Measurements from ENCODE around the gene TMEM270. TPM values are rescaled to one million over a fixed set of nuclear protein-coding genes. Genes with fewer than 3 reads are reported as not detected.

Gene TMEM270, protein sequence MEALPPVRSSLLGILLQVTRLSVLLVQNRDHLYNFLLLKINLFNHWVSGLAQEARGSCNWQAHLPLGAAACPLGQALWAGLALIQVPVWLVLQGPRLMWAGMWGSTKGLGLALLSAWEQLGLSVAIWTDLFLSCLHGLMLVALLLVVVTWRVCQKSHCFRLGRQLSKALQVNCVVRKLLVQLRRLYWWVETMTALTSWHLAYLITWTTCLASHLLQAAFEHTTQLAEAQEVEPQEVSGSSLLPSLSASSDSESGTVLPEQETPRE
- under 1 TPM in 1 of 2 donors, not detected in 1; 0.33 TPM for total RNA-seq

GRCh38 chr7:73860859-73861258 is at the start of gene TMEM270:
TMEM270 (plus strand) TSS chr7:73861159; CDS start chr7:73861195, 36 bp downstream.

DNA sequence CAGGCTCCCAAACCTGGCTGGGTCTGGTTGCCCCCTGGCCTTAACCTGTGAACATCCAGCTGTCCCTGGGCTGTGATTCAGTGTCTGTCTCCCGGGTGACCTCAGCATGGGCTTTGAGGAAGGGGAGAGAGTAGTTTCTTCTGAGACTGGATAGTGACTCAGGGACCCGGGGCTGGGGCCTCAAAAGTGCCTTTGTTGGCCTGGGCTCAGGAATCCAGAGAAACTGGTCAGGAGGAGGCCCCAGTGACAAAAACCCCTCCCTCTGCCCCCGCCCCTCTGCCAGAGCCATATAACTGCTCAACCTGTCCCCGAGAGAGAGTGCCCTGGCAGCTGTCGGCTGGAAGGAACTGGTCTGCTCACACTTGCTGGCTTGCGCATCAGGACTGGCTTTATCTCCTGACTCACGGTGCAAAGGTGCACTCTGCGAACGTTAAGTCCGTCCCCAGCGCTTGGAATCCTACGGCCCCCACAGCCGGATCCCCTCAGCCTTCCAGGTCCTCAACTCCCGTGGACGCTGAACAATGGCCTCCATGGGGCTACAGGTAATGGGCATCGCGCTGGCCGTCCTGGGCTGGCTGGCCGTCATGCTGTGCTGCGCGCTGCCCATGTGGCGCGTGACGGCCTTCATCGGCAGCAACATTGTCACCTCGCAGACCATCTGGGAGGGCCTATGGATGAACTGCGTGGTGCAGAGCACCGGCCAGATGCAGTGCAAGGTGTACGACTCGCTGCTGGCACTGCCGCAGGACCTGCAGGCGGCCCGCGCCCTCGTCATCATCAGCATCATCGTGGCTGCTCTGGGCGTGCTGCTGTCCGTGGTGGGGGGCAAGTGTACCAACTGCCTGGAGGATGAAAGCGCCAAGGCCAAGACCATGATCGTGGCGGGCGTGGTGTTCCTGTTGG is 30.0 kb upstream of the TMEM270 start, which contains the start of gene CLDN4:
Gene CLDN4 (plus strand): TSS at position 316 of the 903 bp plus-strand sequence. CDS start 206 bp downstream, at position 522.

DNA sequence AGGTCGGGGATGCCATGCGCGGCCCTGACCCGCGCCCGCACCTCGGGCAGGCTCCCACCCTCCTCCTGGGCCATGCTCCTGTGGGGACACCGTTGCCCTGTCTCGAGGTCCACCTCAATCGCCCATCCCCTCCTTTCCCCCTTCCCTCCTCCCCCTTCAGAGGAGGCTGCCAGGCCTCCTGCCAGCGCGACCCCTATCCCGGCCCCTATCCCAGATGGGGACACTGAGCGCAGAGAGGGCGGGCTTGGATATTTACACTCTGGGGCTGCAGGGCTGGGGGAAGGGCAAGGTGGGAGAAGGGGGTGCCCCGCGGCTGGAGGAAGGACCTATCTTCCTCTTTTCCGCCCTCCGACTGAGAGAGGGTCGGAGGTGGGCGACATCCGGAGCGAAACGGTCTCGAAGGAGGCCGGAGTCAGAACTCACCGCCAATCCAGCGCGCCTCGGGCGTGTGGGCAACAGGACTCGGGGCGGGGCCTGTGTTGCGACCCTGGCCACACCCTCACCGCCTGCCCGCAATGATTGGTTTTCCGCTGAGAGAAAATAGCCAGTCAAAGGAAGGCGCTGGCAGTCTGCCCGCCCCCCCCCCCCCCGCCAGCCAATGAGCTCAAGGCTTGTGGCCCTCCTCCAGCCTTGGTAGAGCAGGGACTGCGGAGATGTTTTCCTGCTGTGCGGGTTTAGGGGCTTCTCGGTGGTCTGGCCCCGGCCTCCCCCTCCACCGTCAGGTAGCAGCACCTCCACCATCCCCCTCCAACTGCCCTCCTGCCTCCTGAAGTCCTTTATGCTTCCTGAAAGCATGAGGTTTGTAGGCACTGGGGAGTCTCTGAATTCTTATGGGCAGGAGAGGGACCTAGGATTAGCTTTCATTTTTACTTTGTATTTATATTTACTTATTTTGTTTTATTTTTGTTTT is 18.6 kb upstream of the TMEM270 start, which contains the start of gene METTL27:
Gene METTL27 (minus strand): TSS at position 450 of the 910 bp plus-strand sequence. CDS start 376 bp downstream, at position 74.

Other genes starting within 250 kb of the TMEM270 start
- gene MLXIPL, start 236.6 kb upstream of the TMEM270 start, total RNA-seq, result not detected
- 1 to 10 TPM; 3.3 to 3.4 TPM for gene VPS37D, start 193.3 kb upstream of the TMEM270 start, total RNA-seq
- gene DNAJC30, start 177.7 kb upstream of the TMEM270 start, total RNA-seq, result 1 to 10 TPM; 2.8 to 3.7 TPM
- 10 to 100 TPM; 40.3 to 53.3 TPM for gene BUD23, start 177.6 kb upstream of the TMEM270 start, total RNA-seq
- 1 to 10 TPM; 3.8 to 7.0 TPM for gene STX1A, start 141.5 kb upstream of the TMEM270 start, total RNA-seq
- 10 to 100 TPM in 1 of 2 donors, 1 to 10 TPM in 1; 10.0 to 20.0 TPM for gene ABHD11, start 122.4 kb upstream of the TMEM270 start, total RNA-seq
- not detected for gene CLDN3, start 90.9 kb upstream of the TMEM270 start, total RNA-seq
- under 1 TPM in 1 of 2 donors, not detected in 1; under 0.01 TPM for gene CLDN4, start 30.2 kb upstream of the TMEM270 start, total RNA-seq
- gene METTL27, start 18.6 kb upstream of the TMEM270 start, total RNA-seq, result 1 to 10 TPM in 1 of 2 donors, not detected in 1; 5.0 TPM
- not detected for gene ELN, start 167.0 kb downstream of the TMEM270 start, total RNA-seq
- 10 to 100 TPM; 16.2 to 40.3 TPM for gene LIMK1, start 222.6 kb downstream of the TMEM270 start, total RNA-seq

All from melanocyte of skin (primary cell).